ENCODE measurements around the gene HDAC9. TPM values are rescaled to one million over a fixed set of nuclear protein-coding genes. Genes with fewer than 3 reads are reported as not detected.

The HDAC9 gene
- total RNA-seq, 2 donors from 2014 or later, result 4.9 to 12.9 TPM

- H3K4me1 ChIP-seq, result no peaks in the 10 kb centered on the region
- H3K36me3 ChIP-seq (replicated peaks in 1 of 2; ENCODE audit: insufficient read depth in 1 of 2, low read depth in 2 of 2), result no peaks in the 10 kb centered on the region
- H3K9me3 ChIP-seq, result no peaks in the 10 kb centered on the region
- H3K27me3 ChIP-seq, result no peaks in the 10 kb centered on the region
- no peak overlapping the region for H3K4me3 ChIP-seq
- ATAC-seq (no peak), DNase-seq (no peak)
- no peak overlapping the region for H3K27ac ChIP-seq
- TF ChIP-seq POLR2A (IDR thresholded peaks at IDR 0.05), result no peak
- TF ChIP-seq CTCF (IDR thresholded peaks at IDR 0.05), result no peak
- intact Hi-C loops (cut with DNase I), result no loop called here
- WGBS, 2 donors, result 64 to 73% methylated on average over 9 of the region's 9 CpGs
Measured at GRCh38 chr7:18654709-18655108, 159.2 kb downstream of the HDAC9 start.

GRCh38 chr7:18655506-18655905 lies 160.0 kb downstream of the HDAC9 start:
- TF ChIP-seq POLR2A (IDR thresholded peaks at IDR 0.05) (no peak), CTCF (IDR thresholded peaks at IDR 0.05) (no peak)
- 19 to 26% methylated on average over 3 of the region's 3 CpGs for WGBS, 2 donors
- no peaks in the 10 kb centered on the region for H3K4me1 ChIP-seq
- no peak overlapping the region for H3K27ac ChIP-seq
- H3K36me3 ChIP-seq (replicated peaks in 1 of 2; ENCODE audit: insufficient read depth in 1 of 2, low read depth in 2 of 2), result no peaks in the 10 kb centered on the region
- H3K4me3 ChIP-seq, result no peak overlapping the region
- DNase-seq (no peak), ATAC-seq (no peak)
- no peaks in the 10 kb centered on the region for H3K9me3 ChIP-seq
- intact Hi-C loops (cut with DNase I), result no loop called here
- H3K27me3 ChIP-seq, result no peaks in the 10 kb centered on the region

GRCh38 chr7:18655912-18656311 lies 160.4 kb downstream of the HDAC9 start:
- Histone ChIP-seq H3K4me3 (no peak overlapping the region), H3K27ac (no peak overlapping the region), H3K27me3 (no peaks in the 10 kb centered on the region), H3K36me3 (replicated peaks in 1 of 2; ENCODE audit: insufficient read depth in 1 of 2, low read depth in 2 of 2) (no peaks in the 10 kb centered on the region), H3K9me3 (no peaks in the 10 kb centered on the region), H3K4me1 (no peaks in the 10 kb centered on the region)
- WGBS, 2 donors, result 35 to 52% methylated on average over 1 of the region's 1 CpG
- no peak for DNase-seq
- ATAC-seq, result no peak
- intact Hi-C loops (cut with DNase I), result no loop called here
- no peak for TF ChIP-seq POLR2A (IDR thresholded peaks at IDR 0.05)
- no peak for TF ChIP-seq CTCF (IDR thresholded peaks at IDR 0.05)

- no peak for TF ChIP-seq CTCF (IDR thresholded peaks at IDR 0.05)
- TF ChIP-seq POLR2A (IDR thresholded peaks at IDR 0.05), result no peak
- no peaks in the 10 kb centered on the region for H3K4me1 ChIP-seq
- no peaks in the 10 kb centered on the region for H3K9me3 ChIP-seq
- no peaks in the 10 kb centered on the region for H3K36me3 ChIP-seq (replicated peaks in 1 of 2; ENCODE audit: insufficient read depth in 1 of 2, low read depth in 2 of 2)
- no peak for ATAC-seq
- no peak overlapping the region for H3K27ac ChIP-seq
- no peak overlapping the region for H3K4me3 ChIP-seq
- intact Hi-C loops (cut with DNase I), result no loop called here
- DNase-seq, result no peak
- H3K27me3 ChIP-seq, result no peaks in the 10 kb centered on the region
Measured at GRCh38 chr7:18656362-18656761, 160.8 kb downstream of the HDAC9 start.

GRCh38 chr7:18659746-18660145 lies 164.2 kb downstream of the HDAC9 start:
- Histone ChIP-seq H3K4me1 (no peaks in the 10 kb centered on the region), H3K4me3 (no peak overlapping the region), H3K27me3 (no peaks in the 10 kb centered on the region), H3K9me3 (no peaks in the 10 kb centered on the region), H3K36me3 (replicated peaks in 1 of 2; ENCODE audit: insufficient read depth in 1 of 2, low read depth in 2 of 2) (no peaks in the 10 kb centered on the region), H3K27ac (no peak overlapping the region)
- TF ChIP-seq CTCF (IDR thresholded peaks at IDR 0.05) (no peak), POLR2A (IDR thresholded peaks at IDR 0.05) (no peak)
- intact Hi-C loops (cut with DNase I), result no loop called here
- ATAC-seq (no peak), DNase-seq (no peak)
- 61 to 74% methylated on average over 5 of the region's 5 CpGs for WGBS, 2 donors
